Pancreas (tissue), 10 donors: ENCODE measurements around the gene SLC27A1. TPM values are rescaled to one million over a fixed set of nuclear protein-coding genes. Genes with fewer than 3 reads are reported as not detected.
A peak's percentile ranks its signal among the peaks of the same experiment; 100 is the strongest.

Experiments used
- ATAC-seq, 4 donors: fragments of 200-7000 bp; cut with Tn5 transposase; one replicate each; pipeline versions ENCODE4 v1.8.0 to v1.9.1; 2020; ENCODE audit warnings: mild to moderate bottlenecking in 4 of 4, moderate library complexity in 4 of 4
- DNase-seq, 6 donors: peaks; one replicate each; pipeline ENCODE4 v3.0.0-alpha.2; 2020
- FAIRE-seq: peaks from 2 replicates; lab custom pipeline; 2012; peaks lifted over from hg19 to GRCh38; lab: Jason Lieb, UNC
- H3K27ac ChIP-seq, 4 donors: fragments of 200-600 bp; sonication (generic); 1 replicate in 3 of 4; 2 replicates in 1 of 4; pipeline versions ENCODE4 v1.5.0 to v1.8.0; 2020
- H3K27me3 ChIP-seq, 4 donors: fragments of 200-600 bp; one replicate each; pipeline ENCODE4 v1.8.0; 2021
- H3K36me3 ChIP-seq, 3 donors: fragments of 200-600 bp; sonication (generic) in 1 of 3; one replicate each; pipeline versions ENCODE4 v1.5.0 to v1.8.0; 2020 to 2021
- H3K4me1 ChIP-seq, 3 donors: fragments of 200-600 bp; one replicate each; pipeline ENCODE4 v1.8.0; 2021
- H3K4me3 ChIP-seq, 4 donors: fragments of 200-600 bp; sonication (generic) in 2 of 4; one replicate each; pipeline versions ENCODE4 v1.5.0 to v1.8.0; 2020 to 2021
- H3K9me3 ChIP-seq, 4 donors: fragments of 200-600 bp; one replicate each; pipeline ENCODE4 v1.8.0; 2021
- WGBS, 2 donors: extraction: QIAGEN DNeasy Blood & Tissue Kit; methylation state at CpG; one replicate each; pipeline ENCODE4 v1.1.7; 2013; 5-methylcytosine and 5-hydroxymethylcytosine counted together
- intact Hi-C, 3 donors: fragments of 100-400 bp; cut with DNase I; formaldehyde crosslinking; loops; one replicate each; pipeline versions ENCODE4 v1.11.1 to v1.14.2; 2022
- polyA plus RNA-seq, 2 donors: library from polyadenylated mRNA; stranded (reverse); fragments of 200-250 nt; gene quantifications; one replicate each; pipeline ENCODE4 v1.2.3, GENCODE V29; 2013
- total RNA-seq, 6 donors: library from RNA; stranded (reverse); fragmentation: NEBNext Ultra II Directional in 4 of 6; extraction: Animal tissue kit (Norgen Biotek cat#: 25700) in 4 of 6; gene quantifications; one replicate each; pipeline versions ENCODE4 v1.2.1 to v1.2.4, GENCODE V29; 2021 to 2023
- TF ChIP-seq, protein P1 (sequence below), 4 donors: fragments of 200-600 bp; sonication (generic) in 3 of 4; IDR thresholded peaks; one replicate each; pipeline versions ENCODE4 v1.5.0 to v1.8.0; 2021; ENCODE audit warnings: antibody characterized with exemption in 4 of 4
- donor health status: healthy with polysubstance abuse.
- donor health status: DM: no; HTN: no; CAD: no; lungs with moderate emphysema.
- donor health status: DM: no; HTN: no; CAD: no.
- donor health status: control.
- donor health status: control.
- donor health status: Bipolar disorder and iron deficiency.
- donor health status: DM: yes; HTN: yes; CAD: no.
- donor health status: DM: no; HTN: no; CAD: no.
- donor health status: DM: no; HTN: no; CAD: no.
- donor health status: DM: yes; HTN: yes; CAD: no.

The SLC27A1 gene
- total and polyA plus RNA-seq, 8 donors: 9.4 to 37.1 (median 11.4) TPM

DNA sequence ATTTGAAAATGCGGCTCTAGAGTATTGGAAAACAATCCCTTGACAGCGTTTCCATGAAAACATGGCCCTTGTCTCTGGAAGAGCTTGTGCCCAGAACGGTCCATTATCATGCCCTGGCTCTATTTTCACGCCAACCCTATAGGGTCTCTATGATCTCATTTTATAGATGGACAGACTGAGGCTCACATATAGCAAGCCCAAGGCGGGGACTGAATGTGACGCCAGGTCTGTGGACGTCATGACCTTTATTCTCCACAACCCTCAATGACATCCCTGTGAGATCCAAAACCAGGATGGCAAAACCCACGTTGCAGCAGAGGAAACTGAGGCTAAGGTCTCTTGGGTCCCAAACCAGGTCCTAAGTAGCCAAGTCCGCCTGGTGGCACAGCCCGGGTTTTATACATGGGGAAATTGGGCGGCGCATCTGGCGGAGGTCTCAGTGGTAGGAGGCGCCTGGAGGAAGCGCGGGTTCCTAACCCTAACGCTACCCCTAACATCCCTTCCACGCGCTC is 84.7 kb downstream of the SLC27A1 start:
- no peaks in the 10 kb centered on the region for H3K27me3 ChIP-seq
- H3K4me1 ChIP-seq: peaks cover 0 to 9% (median 0%) of the 10 kb centered on the region in 3 donors
- peaks cover 0 to 4% (median 4%) of the 10 kb centered on the region in 3 donors for H3K36me3 ChIP-seq
- 9 to 10% methylated on average over 19 of the region's 19 CpGs for WGBS, 2 donors
- DNase-seq (no peak), FAIRE-seq (no peak), ATAC-seq (no peak)
- TF ChIP-seq, protein P1, sequence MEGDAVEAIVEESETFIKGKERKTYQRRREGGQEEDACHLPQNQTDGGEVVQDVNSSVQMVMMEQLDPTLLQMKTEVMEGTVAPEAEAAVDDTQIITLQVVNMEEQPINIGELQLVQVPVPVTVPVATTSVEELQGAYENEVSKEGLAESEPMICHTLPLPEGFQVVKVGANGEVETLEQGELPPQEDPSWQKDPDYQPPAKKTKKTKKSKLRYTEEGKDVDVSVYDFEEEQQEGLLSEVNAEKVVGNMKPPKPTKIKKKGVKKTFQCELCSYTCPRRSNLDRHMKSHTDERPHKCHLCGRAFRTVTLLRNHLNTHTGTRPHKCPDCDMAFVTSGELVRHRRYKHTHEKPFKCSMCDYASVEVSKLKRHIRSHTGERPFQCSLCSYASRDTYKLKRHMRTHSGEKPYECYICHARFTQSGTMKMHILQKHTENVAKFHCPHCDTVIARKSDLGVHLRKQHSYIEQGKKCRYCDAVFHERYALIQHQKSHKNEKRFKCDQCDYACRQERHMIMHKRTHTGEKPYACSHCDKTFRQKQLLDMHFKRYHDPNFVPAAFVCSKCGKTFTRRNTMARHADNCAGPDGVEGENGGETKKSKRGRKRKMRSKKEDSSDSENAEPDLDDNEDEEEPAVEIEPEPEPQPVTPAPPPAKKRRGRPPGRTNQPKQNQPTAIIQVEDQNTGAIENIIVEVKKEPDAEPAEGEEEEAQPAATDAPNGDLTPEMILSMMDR (IDR thresholded peaks at IDR 0.05): no peak
- peak overlapping the region in 3 of 4 donors; percentile 95 to 99 (median 96) for H3K4me3 ChIP-seq
- peak overlapping the region in 1 of 4 donors; percentile 67 for H3K27ac ChIP-seq
- no peaks in the 10 kb centered on the region for H3K9me3 ChIP-seq
- intact Hi-C loops: no loop called here

DNA sequence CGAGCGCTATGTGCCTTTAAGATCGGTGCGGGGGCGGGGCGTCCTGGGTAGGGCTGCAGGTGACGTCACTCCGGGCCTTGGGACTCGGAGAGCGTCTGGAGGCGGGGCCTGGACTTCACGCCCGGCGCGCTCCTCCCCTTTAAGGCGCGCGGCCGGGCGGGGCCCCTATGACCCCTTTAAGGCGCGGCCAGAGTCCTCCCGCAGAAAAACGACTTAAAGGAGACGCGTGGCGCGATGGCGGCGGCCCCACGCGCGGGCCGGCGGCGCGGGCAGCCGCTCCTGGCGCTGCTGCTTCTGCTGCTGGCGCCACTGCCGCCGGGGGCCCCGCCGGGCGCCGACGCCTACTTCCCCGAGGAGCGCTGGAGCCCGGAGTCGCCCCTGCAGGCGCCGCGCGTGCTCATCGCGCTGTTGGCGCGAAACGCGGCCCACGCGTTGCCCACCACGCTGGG is 85.2 kb downstream of the SLC27A1 start, which contains the start of gene COLGALT1:
TSS of gene COLGALT1 (plus strand) at position 170 of the 449 bp plus-strand sequence. CDS start at position 235, 65 bp downstream.
- intact Hi-C loops: no loop called here
- DNase-seq: peak; percentile 96 to 99 (median 98)
- Histone ChIP-seq H3K4me3 (peak within 1 kb of the TSS; percentile 89 to 99 (median 96)), H3K9me3 (no peaks in the 10 kb centered on the region), H3K36me3 (peaks cover 0 to 8% (median 4%) of the 10 kb centered on the region in 3 donors), H3K4me1 (peaks cover 0 to 9% (median 0%) of the 10 kb centered on the region in 3 donors), H3K27ac (peak within 1 kb of the TSS in 3 of 4 donors; percentile 50 to 67 (median 60)), H3K27me3 (no peaks in the 10 kb centered on the region)
- TF ChIP-seq, protein P1 (IDR thresholded peaks at IDR 0.05): no peak
- peak; percentile 96 to 100 (median 98) for ATAC-seq
- WGBS, 2 donors: 0 to 1% methylated on average over 50 to 64 of the region's 64 CpGs
- no peak for FAIRE-seq

Other genes with a start within 250 kb of the SLC27A1 start
- gene OCEL1, start 244.3 kb upstream of the SLC27A1 start, total RNA-seq: 10 to 100 TPM; 13.4 to 19.6 (median 16.9) TPM
- gene OCEL1, start 244.3 kb upstream of the SLC27A1 start, polyA plus RNA-seq: 10 to 100 TPM; 20.9 to 28.4 TPM
- gene NR2F6, start 224.6 kb upstream of the SLC27A1 start, total RNA-seq: 10 to 100 TPM; 32.5 to 51.2 (median 39.7) TPM
- gene NR2F6, start 224.6 kb upstream of the SLC27A1 start, polyA plus RNA-seq: 10 to 100 TPM; 21.3 to 23.5 TPM
- gene USHBP1, start 205.8 kb upstream of the SLC27A1 start, total RNA-seq: 1 to 10 TPM; 1.2 to 2.9 (median 1.8) TPM
- gene USHBP1, start 205.8 kb upstream of the SLC27A1 start, polyA plus RNA-seq: 10 to 100 TPM in 1 of 2 donors, 1 to 10 TPM in 1; 9.3 to 11.1 TPM
- 10 to 100 TPM; 25.5 to 46.8 (median 31.8) TPM for gene BABAM1, start 203.1 kb upstream of the SLC27A1 start, total RNA-seq
- gene BABAM1, start 203.1 kb upstream of the SLC27A1 start, polyA plus RNA-seq: 10 to 100 TPM; 64.1 to 71.1 TPM
- gene ANKLE1, start 188.6 kb upstream of the SLC27A1 start, total RNA-seq: under 1 TPM in 5 of 6 donors, not detected in 1; 0.04 to 0.59 (median 0.12) TPM
- under 1 TPM; 0.23 to 0.35 TPM for gene ANKLE1, start 188.6 kb upstream of the SLC27A1 start, polyA plus RNA-seq
- gene ABHD8, start 167.1 kb upstream of the SLC27A1 start, total RNA-seq: 1 to 10 TPM; 5.2 to 8.6 (median 6.0) TPM
- gene ABHD8, start 167.1 kb upstream of the SLC27A1 start, polyA plus RNA-seq: 1 to 10 TPM; 8.5 TPM
- 10 to 100 TPM; 32.4 to 41.9 (median 37.1) TPM for gene MRPL34, start 164.7 kb upstream of the SLC27A1 start, total RNA-seq
- 10 to 100 TPM; 42.9 to 78.1 TPM for gene MRPL34, start 164.7 kb upstream of the SLC27A1 start, polyA plus RNA-seq
- 10 to 100 TPM in 3 of 6 donors, 1 to 10 TPM in 3; 6.1 to 12.4 (median 9.3) TPM for gene DDA1, start 161.0 kb upstream of the SLC27A1 start, total RNA-seq
- gene DDA1, start 161.0 kb upstream of the SLC27A1 start, polyA plus RNA-seq: 10 to 100 TPM; 21.4 to 25.4 TPM
- 10 to 100 TPM in 1 of 6 donors, 1 to 10 TPM in 5; 4.9 to 10.2 (median 5.4) TPM for gene ANO8, start 135.7 kb upstream of the SLC27A1 start, total RNA-seq
- 10 to 100 TPM in 1 of 2 donors, 1 to 10 TPM in 1; 7.1 to 19.0 TPM for gene ANO8, start 135.7 kb upstream of the SLC27A1 start, polyA plus RNA-seq
- gene GTPBP3, start 133.0 kb upstream of the SLC27A1 start, total RNA-seq: 10 to 100 TPM in 3 of 6 donors, 1 to 10 TPM in 3; 9.1 to 15.2 (median 11.2) TPM
- 10 to 100 TPM; 17.9 to 28.2 TPM for gene GTPBP3, start 133.0 kb upstream of the SLC27A1 start, polyA plus RNA-seq
- 10 to 100 TPM; 32.0 to 86.5 (median 58.4) TPM for gene PLVAP, start 93.2 kb upstream of the SLC27A1 start, total RNA-seq
- gene PLVAP, start 93.2 kb upstream of the SLC27A1 start, polyA plus RNA-seq: 10 to 100 TPM; 70.5 to 87.6 TPM
- under 1 TPM in 2 of 6 donors, not detected in 4; 0.23 to 0.56 TPM for gene CCDC194, start 76.3 kb upstream of the SLC27A1 start, total RNA-seq
- not detected for gene CCDC194, start 76.3 kb upstream of the SLC27A1 start, polyA plus RNA-seq
- gene BST2, start 64.9 kb upstream of the SLC27A1 start, total RNA-seq: 10 to 100 TPM in 4 of 6 donors, 1 to 10 TPM in 2; 3.9 to 34.6 (median 15.4) TPM
- 10 to 100 TPM; 15.7 to 17.3 TPM for gene BST2, start 64.9 kb upstream of the SLC27A1 start, polyA plus RNA-seq
- gene MVB12A, start 50.5 kb upstream of the SLC27A1 start, total RNA-seq: 10 to 100 TPM; 20.6 to 27.3 (median 23.5) TPM
- 10 to 100 TPM; 43.7 to 58.7 TPM for gene MVB12A, start 50.5 kb upstream of the SLC27A1 start, polyA plus RNA-seq
- gene TMEM221, start 21.9 kb upstream of the SLC27A1 start, total RNA-seq: under 1 TPM; 0.13 to 1.00 (median 0.46) TPM
- under 1 TPM; 0.16 to 0.42 TPM for gene TMEM221, start 21.9 kb upstream of the SLC27A1 start, polyA plus RNA-seq
- gene NXNL1, start 9.6 kb upstream of the SLC27A1 start, total RNA-seq: not detected
- gene NXNL1, start 9.6 kb upstream of the SLC27A1 start, polyA plus RNA-seq: under 1 TPM in 1 of 2 donors, not detected in 1; 0.19 TPM
- gene PGLS, start 41.1 kb downstream of the SLC27A1 start, total RNA-seq: 10 to 100 TPM; 28.8 to 53.8 (median 46.6) TPM
- 10 to 100 TPM; 53.6 to 65.8 TPM for gene PGLS, start 41.1 kb downstream of the SLC27A1 start, polyA plus RNA-seq
- gene COLGALT1, start 85.1 kb downstream of the SLC27A1 start, total RNA-seq: 10 to 100 TPM; 13.5 to 50.6 (median 19.5) TPM
- gene COLGALT1, start 85.1 kb downstream of the SLC27A1 start, polyA plus RNA-seq: 10 to 100 TPM; 27.6 to 34.4 TPM
- 1 to 10 TPM in 3 of 6 donors, under 1 TPM in 3; 0.92 to 5.3 (median 1.3) TPM for gene UNC13A, start 217.8 kb downstream of the SLC27A1 start, total RNA-seq
- 10 to 100 TPM in 1 of 2 donors, 1 to 10 TPM in 1; 4.1 to 10.5 TPM for gene UNC13A, start 217.8 kb downstream of the SLC27A1 start, polyA plus RNA-seq
- gene MAP1S, start 249.0 kb downstream of the SLC27A1 start, total RNA-seq: 10 to 100 TPM; 13.9 to 35.6 (median 21.3) TPM
- 10 to 100 TPM; 22.1 to 22.4 TPM for gene MAP1S, start 249.0 kb downstream of the SLC27A1 start, polyA plus RNA-seq